ENCODE results near the gene TTC39A.

- no peak for TF ChIP-seq CTCF (IDR thresholded peaks at IDR 0.05; ENCODE audit: insufficient read depth, low read depth, low read length)
- TF ChIP-seq EZH2 (IDR thresholded peaks at IDR 0.05; ENCODE audit: insufficient read depth, low read length) = no peak
Observed at GRCh38 chr1:51242546-51242945, 87.8 kb downstream of the TTC39A start.
